Measurements from ENCODE around the gene ANKRD12.

GRCh38 chr18:9108911-9109310 is 27.7 kb upstream of the ANKRD12 start:
- no peak for TF ChIP-seq CTCF (IDR thresholded peaks at IDR 0.05)
- no peak for TF ChIP-seq POLR2A (IDR thresholded peaks at IDR 0.05)
- TF ChIP-seq EP300 (IDR thresholded peaks at IDR 0.05) = no peak
